OCI-LY7 (cell line): ENCODE measurements around the gene NTM. TPM values are rescaled to one million over a fixed set of nuclear protein-coding genes. Genes with fewer than 3 reads are reported as not detected.

ENCODE experiments used
- BruUV-seq: library from RNA; stranded (reverse); fragments of 400-500 nt; replicated peaks from 2 replicates; lab custom pipeline; 2021; lab: Mats Ljungman, UMichigan
- CTCF ChIA-PET: fragments of 300-600 bp; sonication (Branson Sonifier 250); formaldehyde crosslinking; loops from one replicate; lab custom pipeline; 2022; ENCODE audit warnings: antibody characterized with exemption; ENCODE audit not compliant: unreplicated experiment; lab: Charles Lee
- POLR2A ChIA-PET: fragments of 300-600 bp; sonication (Branson Sonifier 250); formaldehyde crosslinking; loops from one replicate; lab custom pipeline; 2022; ENCODE audit warnings: antibody characterized with exemption; lab: Charles Lee
- DNase-seq: peaks from one replicate; pipeline ENCODE4 v3.0.0-alpha.2; 2015; ENCODE audit warnings: low spot score
- H2AFZ ChIP-seq: fragments of 200-600 bp; sonication (generic), shearing (Covaris generic); 2 replicates; pipeline ENCODE4 v1.6.1; 2014; ENCODE audit warnings: mild to moderate bottlenecking, antibody characterized with exemption, low read length, moderate library complexity
- H3K27ac ChIP-seq: fragments of 200-600 bp; sonication (generic); 2 replicates; pipeline ENCODE4 v1.5.1; 2014; ENCODE audit warnings: mixed run types, low read depth, mild to moderate bottlenecking, moderate library complexity, low read length, inconsistent platforms; ENCODE audit not compliant: poor library complexity, severe bottlenecking
- H3K36me3 ChIP-seq: fragments of 200-600 bp; sonication (generic); 2 replicates; pipeline ENCODE4 v1.6.1; 2014; ENCODE audit warnings: mild to moderate bottlenecking, antibody characterized with exemption, low read length, moderate library complexity, mixed read lengths; ENCODE audit not compliant: insufficient read depth
- H3K4me1 ChIP-seq: fragments of 200-600 bp; sonication (generic); 2 replicates; pipeline ENCODE4 v1.5.1; 2014; ENCODE audit warnings: mild to moderate bottlenecking, low read length; ENCODE audit not compliant: insufficient read depth, poor library complexity, severe bottlenecking
- H3K4me2 ChIP-seq: fragments of 200-600 bp; sonication (generic); 2 replicates; pipeline ENCODE4 v1.6.1; 2014; ENCODE audit warnings: mild to moderate bottlenecking, low read length
- H3K4me3 ChIP-seq: fragments of 200-600 bp; sonication (generic); 2 replicates; pipeline ENCODE4 v1.5.1; 2014; ENCODE audit warnings: mild to moderate bottlenecking, low read depth, low read length; ENCODE audit not compliant: poor library complexity, severe bottlenecking
- H3K79me2 ChIP-seq: fragments of 200-600 bp; sonication (generic); 2 replicates; pipeline ENCODE4 v1.6.1; 2016; ENCODE audit warnings: low read depth, mild to moderate bottlenecking, low read length, moderate library complexity, mixed read lengths; ENCODE audit not compliant: insufficient read depth
- H3K9me2 ChIP-seq: fragments of 200-600 bp; sonication (generic); 2 replicates; pipeline ENCODE4 v1.6.1; 2016; ENCODE audit warnings: mild to moderate bottlenecking, low read length, mixed read lengths; ENCODE audit not compliant: insufficient read depth
- H3K9me3 ChIP-seq: fragments of 200-600 bp; sonication (generic); 2 replicates; pipeline ENCODE4 v1.6.1; 2014; ENCODE audit warnings: mild to moderate bottlenecking, mixed run types, low read length, mixed read lengths
- H4K20me1 ChIP-seq: fragments of 200-600 bp; sonication (generic); 2 replicates; pipeline ENCODE4 v1.6.1; 2014; ENCODE audit warnings: mild to moderate bottlenecking, antibody characterized with exemption, low read length, moderate library complexity, mixed read lengths; ENCODE audit not compliant: insufficient read depth
- EZH2phosphoT487 ChIP-seq: fragments of 200-600 bp; sonication (generic); IDR thresholded peaks from 2 replicates; pipeline ENCODE4 v1.6.1; 2018; ENCODE audit warnings: low read depth, borderline replicate concordance, mild to moderate bottlenecking, mixed run types, antibody characterized with exemption, low read length, moderate library complexity, mixed read lengths
- intact Hi-C: fragments of 100-400 bp; cut with micrococcal nuclease; formaldehyde crosslinking; loops from one replicate; pipeline ENCODE4 v1.10.0; 2022; ENCODE audit not compliant: unreplicated experiment
- total RNA-seq, 2 experiments: library from RNA; depleted of rRNA in 1 of 2; stranded (reverse); fragments of >200 nt in 1 of 2; shearing (Covaris generic) in 1 of 2; gene quantifications; 2 replicates each; pipeline ENCODE4 v1.2.3, GENCODE V29; 2014 to 2022
- TF ChIP-seq, protein P1 (sequence below): fragments of 200-600 bp; sonication (generic); conservative IDR thresholded peaks from 2 replicates; pipeline ENCODE4 v1.5.1; 2014; ENCODE audit warnings: mild to moderate bottlenecking, antibody characterized with exemption, low read length, moderate library complexity, mixed read lengths

The NTM gene
- total RNA-seq, 2 experiments from 2014 or later, result not detected

DNA sequence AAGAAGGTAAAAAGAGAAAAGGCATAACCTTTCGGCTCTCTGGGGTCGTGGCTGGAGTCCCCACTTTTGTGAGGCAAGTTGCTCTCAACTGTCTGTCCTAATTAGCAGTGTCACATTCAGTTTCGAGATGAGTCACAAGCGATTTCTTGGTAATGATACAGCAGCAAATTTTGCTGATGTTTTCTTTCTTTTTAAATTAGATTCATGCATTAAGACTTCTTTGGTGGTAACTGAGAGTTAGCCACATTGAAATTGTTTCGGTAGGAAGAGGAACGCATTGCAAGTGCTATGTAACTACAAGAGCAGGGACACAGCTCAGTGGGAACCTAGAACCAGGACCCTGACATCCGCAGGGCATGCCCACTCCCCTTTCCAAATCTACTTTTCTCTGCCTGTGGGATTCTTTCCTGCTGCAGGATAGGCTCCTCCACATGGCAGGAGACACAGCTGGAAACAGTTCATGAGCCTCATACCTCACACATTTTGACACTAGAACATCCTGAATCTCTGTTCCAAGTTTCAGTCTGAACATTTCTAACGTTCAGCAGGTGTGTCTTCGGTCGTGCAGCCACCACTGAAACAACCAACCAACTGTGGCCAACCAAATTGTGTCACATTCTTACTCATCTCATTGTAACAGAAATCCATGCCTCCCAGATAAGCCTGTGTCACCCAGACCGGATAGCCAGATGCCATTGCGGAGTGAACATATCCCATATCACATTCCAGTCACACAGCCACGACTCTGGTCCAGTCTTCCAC is 987.6 kb downstream of the NTM start:
- H3K36me3 ChIP-seq, result no peaks in the 10 kb centered on the region
- no TSS peak for BruUV-seq
- DNase-seq, result no peak
- no peaks in the 10 kb centered on the region for H3K9me3 ChIP-seq
- H3K9me2 ChIP-seq, result no peaks in the 10 kb centered on the region
- intact Hi-C loops, result no loop called here
- ChIA-PET CTCF (no interaction called here), POLR2A (no interaction called here)
- TF ChIP-seq, protein P1, sequence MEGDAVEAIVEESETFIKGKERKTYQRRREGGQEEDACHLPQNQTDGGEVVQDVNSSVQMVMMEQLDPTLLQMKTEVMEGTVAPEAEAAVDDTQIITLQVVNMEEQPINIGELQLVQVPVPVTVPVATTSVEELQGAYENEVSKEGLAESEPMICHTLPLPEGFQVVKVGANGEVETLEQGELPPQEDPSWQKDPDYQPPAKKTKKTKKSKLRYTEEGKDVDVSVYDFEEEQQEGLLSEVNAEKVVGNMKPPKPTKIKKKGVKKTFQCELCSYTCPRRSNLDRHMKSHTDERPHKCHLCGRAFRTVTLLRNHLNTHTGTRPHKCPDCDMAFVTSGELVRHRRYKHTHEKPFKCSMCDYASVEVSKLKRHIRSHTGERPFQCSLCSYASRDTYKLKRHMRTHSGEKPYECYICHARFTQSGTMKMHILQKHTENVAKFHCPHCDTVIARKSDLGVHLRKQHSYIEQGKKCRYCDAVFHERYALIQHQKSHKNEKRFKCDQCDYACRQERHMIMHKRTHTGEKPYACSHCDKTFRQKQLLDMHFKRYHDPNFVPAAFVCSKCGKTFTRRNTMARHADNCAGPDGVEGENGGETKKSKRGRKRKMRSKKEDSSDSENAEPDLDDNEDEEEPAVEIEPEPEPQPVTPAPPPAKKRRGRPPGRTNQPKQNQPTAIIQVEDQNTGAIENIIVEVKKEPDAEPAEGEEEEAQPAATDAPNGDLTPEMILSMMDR, result no peak
- TF ChIP-seq EZH2phosphoT487, result no peak
- H2AFZ ChIP-seq, result no peak overlapping the region
- H3K4me2 ChIP-seq, result no peak overlapping the region
- H4K20me1 ChIP-seq, result no peaks in the 10 kb centered on the region
- H3K79me2 ChIP-seq, result no peaks in the 10 kb centered on the region
- no peak overlapping the region for H3K27ac ChIP-seq
- H3K4me1 ChIP-seq, result no peaks in the 10 kb centered on the region
- H3K4me3 ChIP-seq, result no peak overlapping the region

DNA sequence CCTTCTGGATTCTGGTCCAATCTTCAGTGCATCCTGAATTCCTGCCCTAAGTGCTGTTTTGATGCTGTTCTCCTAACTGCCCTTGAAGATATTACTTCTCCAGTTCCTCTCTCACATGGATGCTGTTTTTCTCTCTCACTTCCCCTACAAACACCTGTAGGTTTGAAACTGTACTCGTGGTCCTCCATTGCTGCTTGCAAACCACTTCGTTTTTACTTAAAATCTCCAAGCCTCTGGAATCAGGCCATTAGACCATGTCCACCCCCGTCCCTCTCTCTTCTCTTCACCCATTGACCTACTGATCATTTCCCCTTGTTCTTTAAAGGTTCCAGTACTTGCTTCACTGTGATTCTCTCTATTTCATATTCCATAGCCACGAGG is 988.1 kb downstream of the NTM start:
- Histone ChIP-seq H3K36me3 (no peaks in the 10 kb centered on the region), H4K20me1 (no peaks in the 10 kb centered on the region), H3K27ac (no peak overlapping the region), H2AFZ (no peak overlapping the region), H3K79me2 (no peaks in the 10 kb centered on the region), H3K4me3 (no peak overlapping the region), H3K9me2 (no peaks in the 10 kb centered on the region), H3K9me3 (no peaks in the 10 kb centered on the region), H3K4me1 (no peaks in the 10 kb centered on the region), H3K4me2 (no peak overlapping the region)
- ChIA-PET CTCF (no interaction called here), POLR2A (no interaction called here)
- BruUV-seq, result no TSS peak
- intact Hi-C loops, result no loop called here
- TF ChIP-seq, protein P1, result no peak
- TF ChIP-seq EZH2phosphoT487, result no peak
- no peak for DNase-seq

DNA sequence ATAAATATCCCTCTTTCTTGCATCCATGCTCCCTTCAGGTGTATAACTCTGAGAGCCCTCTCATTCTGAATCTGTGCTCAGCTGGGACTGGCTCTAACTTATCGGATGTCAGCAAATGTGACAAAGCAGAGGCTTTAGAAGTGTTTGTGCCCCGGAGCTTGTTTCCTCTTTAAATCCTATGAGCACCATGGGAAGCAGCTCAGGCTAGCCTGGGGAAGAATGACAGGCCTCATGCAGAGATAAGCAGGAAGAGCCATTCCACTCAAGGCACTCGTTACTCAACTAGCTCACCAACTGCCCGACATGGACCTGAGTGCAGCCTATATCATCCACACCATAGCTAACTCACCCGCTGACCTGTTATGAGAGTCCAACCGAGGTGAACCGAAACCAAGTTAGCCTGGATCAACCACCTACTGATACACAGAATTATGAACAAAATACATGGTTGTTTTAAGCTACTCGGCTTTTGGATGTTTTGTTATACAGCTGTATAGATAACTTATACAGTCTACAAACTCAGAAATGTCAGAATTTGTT is 990.7 kb downstream of the NTM start:
- no peaks in the 10 kb centered on the region for H4K20me1 ChIP-seq
- H2AFZ ChIP-seq, result no peak overlapping the region
- H3K27ac ChIP-seq, result no peak overlapping the region
- TF ChIP-seq, protein P1, result no peak
- no peak for TF ChIP-seq EZH2phosphoT487
- H3K4me3 ChIP-seq, result no peak overlapping the region
- no peak for DNase-seq
- BruUV-seq, result no TSS peak
- H3K36me3 ChIP-seq, result no peaks in the 10 kb centered on the region
- H3K4me1 ChIP-seq, result no peaks in the 10 kb centered on the region
- POLR2A ChIA-PET, result no interaction called here
- H3K9me2 ChIP-seq, result no peaks in the 10 kb centered on the region
- intact Hi-C loops, result no loop called here
- H3K9me3 ChIP-seq, result no peaks in the 10 kb centered on the region
- CTCF ChIA-PET, result no interaction called here
- no peak overlapping the region for H3K4me2 ChIP-seq
- H3K79me2 ChIP-seq, result no peaks in the 10 kb centered on the region
